H1 (cell line): ENCODE results near the gene ACBD4.

Source experiments
- ATF3 ChIP-seq: IDR thresholded peaks from 2 replicates; pipeline ENCODE4 v1.6.1; 2011; ENCODE audit warnings: low read depth, mild to moderate bottlenecking, low read length; ENCODE audit not compliant: insufficient read depth
- CTCF ChIP-seq, 3 experiments: IDR thresholded peaks; 1 replicate in 2 of 3; 2 replicates in 1 of 3; pipeline versions ENCODE4 v1.5.1 to v1.6.1; 2011; ENCODE audit warnings: low read length in 3 of 3, mild to moderate bottlenecking in 3 of 3, inconsistent platforms in 2 of 3, low read depth in 1 of 3, moderate library complexity in 1 of 3; ENCODE audit not compliant: insufficient read depth in 1 of 3; ENCODE audit errors: control extremely low read depth in 1 of 3
- EP300 ChIP-seq, 2 experiments: IDR thresholded peaks; 1 replicate in 1 of 2; 2 replicates in 1 of 2; pipeline ENCODE4 v1.6.1; 2011 to 2012; ENCODE audit warnings: low read depth in 2 of 2, low read length in 2 of 2, mild to moderate bottlenecking in 2 of 2, borderline replicate concordance in 1 of 2, inconsistent platforms in 1 of 2, moderate library complexity in 1 of 2
- MAX ChIP-seq: IDR thresholded peaks from 2 replicates; pipeline ENCODE4 v1.6.1; 2012; ENCODE audit warnings: inconsistent platforms
- POLR2A ChIP-seq, 2 experiments: IDR thresholded peaks; 1 replicate in 1 of 2; 2 replicates in 1 of 2; pipeline ENCODE4 v1.6.1; 2011; ENCODE audit warnings: low read depth in 2 of 2, low read length in 2 of 2, mild to moderate bottlenecking in 2 of 2; ENCODE audit errors: control extremely low read depth in 1 of 2
- POLR2AphosphoS5 ChIP-seq: IDR thresholded peaks from 2 replicates; pipeline ENCODE4 v1.6.1; 2011; ENCODE audit warnings: low read depth, low read length
- POU5F1 ChIP-seq: IDR thresholded peaks from 2 replicates; pipeline ENCODE4 v1.6.1; 2011; ENCODE audit warnings: low read depth, mild to moderate bottlenecking, low read length, moderate library complexity
- TAF1 ChIP-seq: IDR thresholded peaks from 2 replicates; pipeline ENCODE4 v1.6.1; 2011; ENCODE audit warnings: mild to moderate bottlenecking, low read depth, low read length
- YY1 ChIP-seq: IDR thresholded peaks from 2 replicates; pipeline ENCODE4 v1.6.1; 2011; ENCODE audit warnings: low read depth, mild to moderate bottlenecking, low read length

GRCh38 chr17:45128331-45128730 is 7.2 kb upstream of the ACBD4 start:
- TF ChIP-seq CTCF (IDR thresholded peaks at IDR 0.05; ENCODE audit: control extremely low read depth in 1 of 3, insufficient read depth in 1 of 3, low read depth in 1 of 3, low read length in 3 of 3) (no peak), POU5F1 (no peak), MAX (no peak), ATF3 (no peak), POLR2AphosphoS5 (no peak), TAF1 (no peak), POLR2A (IDR thresholded peaks at IDR 0.05; ENCODE audit: control extremely low read depth in 1 of 2, low read depth in 2 of 2, low read length in 2 of 2) (no peak), EP300 (IDR thresholded peaks at IDR 0.05; ENCODE audit: borderline replicate concordance in 1 of 2, low read depth in 2 of 2, low read length in 2 of 2) (no peak), YY1 (no peak)
